IPS-18a (cell line): Measurements from ENCODE around the gene HMCN1.

Source experiments
- H3K27ac ChIP-seq: one replicate; pipeline ENCODE4 v1.5.1; 2013; ENCODE audit warnings: low read length
- H3K27me3 ChIP-seq: one replicate; pipeline ENCODE4 v1.6.1; 2013; ENCODE audit warnings: mild to moderate bottlenecking, low read length; ENCODE audit not compliant: control insufficient read depth, insufficient read depth
- H3K36me3 ChIP-seq: one replicate; pipeline ENCODE4 v1.6.1; 2013; ENCODE audit warnings: low read depth, low read length; ENCODE audit not compliant: control insufficient read depth
- H3K4me1 ChIP-seq: one replicate; pipeline ENCODE4 v1.6.1; 2013; ENCODE audit warnings: low read depth, low read length; ENCODE audit not compliant: control insufficient read depth
- H3K4me3 ChIP-seq: one replicate; pipeline ENCODE4 v1.5.1; 2013; ENCODE audit warnings: low read length
- H3K9ac ChIP-seq: one replicate; pipeline ENCODE4 v1.6.1; 2013; ENCODE audit warnings: mild to moderate bottlenecking, low read length, moderate library complexity
- H3K9me3 ChIP-seq: one replicate; pipeline ENCODE4 v1.6.1; 2013; ENCODE audit warnings: low read depth, low read length; ENCODE audit not compliant: control insufficient read depth

The HMCN1 gene

GRCh38 chr1:185860311-185860710 is 126.1 kb downstream of the HMCN1 start:
- H3K36me3 ChIP-seq: no peaks in the 10 kb centered on the region
- no peak overlapping the region for H3K4me3 ChIP-seq
- H3K27me3 ChIP-seq: no peaks in the 10 kb centered on the region
- H3K4me1 ChIP-seq: peaks cover 9% of the 10 kb centered on the region
- no peaks in the 10 kb centered on the region for H3K9me3 ChIP-seq
- no peak overlapping the region for H3K9ac ChIP-seq
- no peak overlapping the region for H3K27ac ChIP-seq

GRCh38 chr1:185860859-185861258 is 126.7 kb downstream of the HMCN1 start:
- Histone ChIP-seq H3K9me3 (no peaks in the 10 kb centered on the region), H3K4me1 (peaks cover 9% of the 10 kb centered on the region), H3K9ac (no peak overlapping the region), H3K36me3 (no peaks in the 10 kb centered on the region), H3K27ac (no peak overlapping the region), H3K4me3 (no peak overlapping the region), H3K27me3 (no peaks in the 10 kb centered on the region)

GRCh38 chr1:185861630-185862029 is 127.4 kb downstream of the HMCN1 start:
- Histone ChIP-seq H3K9ac (no peak overlapping the region), H3K9me3 (no peaks in the 10 kb centered on the region), H3K4me3 (no peak overlapping the region), H3K36me3 (no peaks in the 10 kb centered on the region), H3K27ac (no peak overlapping the region), H3K4me1 (peaks cover 9% of the 10 kb centered on the region), H3K27me3 (no peaks in the 10 kb centered on the region)

GRCh38 chr1:185862235-185862634 is 128.0 kb downstream of the HMCN1 start:
- Histone ChIP-seq H3K27ac (no peak overlapping the region), H3K4me1 (peaks cover 9% of the 10 kb centered on the region), H3K9ac (no peak overlapping the region), H3K36me3 (no peaks in the 10 kb centered on the region), H3K4me3 (no peak overlapping the region), H3K27me3 (no peaks in the 10 kb centered on the region), H3K9me3 (no peaks in the 10 kb centered on the region)

- no peaks in the 10 kb centered on the region for H3K27me3 ChIP-seq
- no peak overlapping the region for H3K4me3 ChIP-seq
- H3K4me1 ChIP-seq: peaks cover 7% of the 10 kb centered on the region
- no peaks in the 10 kb centered on the region for H3K36me3 ChIP-seq
- no peaks in the 10 kb centered on the region for H3K9me3 ChIP-seq
- no peak overlapping the region for H3K27ac ChIP-seq
- H3K9ac ChIP-seq: no peak overlapping the region
Measured at GRCh38 chr1:185864331-185864730, 130.1 kb downstream of the HMCN1 start.

- no peak overlapping the region for H3K27ac ChIP-seq
- H3K4me3 ChIP-seq: no peak overlapping the region
- peaks cover 7% of the 10 kb centered on the region for H3K4me1 ChIP-seq
- no peaks in the 10 kb centered on the region for H3K9me3 ChIP-seq
- no peak overlapping the region for H3K9ac ChIP-seq
- H3K36me3 ChIP-seq: no peaks in the 10 kb centered on the region
- H3K27me3 ChIP-seq: no peaks in the 10 kb centered on the region
Measured at GRCh38 chr1:185864889-185865517, 130.8 kb downstream of the HMCN1 start.

GRCh38 chr1:185869590-185869989 is 135.4 kb downstream of the HMCN1 start:
- Histone ChIP-seq H3K9me3 (no peaks in the 10 kb centered on the region), H3K4me3 (no peak overlapping the region), H3K4me1 (peaks cover 8% of the 10 kb centered on the region), H3K36me3 (no peaks in the 10 kb centered on the region), H3K9ac (no peak overlapping the region), H3K27ac (no peak overlapping the region), H3K27me3 (no peaks in the 10 kb centered on the region)

GRCh38 chr1:185871627-185872150 is 137.5 kb downstream of the HMCN1 start:
- H3K4me3 ChIP-seq: no peak overlapping the region
- H3K27me3 ChIP-seq: no peaks in the 10 kb centered on the region
- peaks cover 8% of the 10 kb centered on the region for H3K4me1 ChIP-seq
- no peaks in the 10 kb centered on the region for H3K36me3 ChIP-seq
- no peak overlapping the region for H3K27ac ChIP-seq
- H3K9ac ChIP-seq: no peak overlapping the region
- no peaks in the 10 kb centered on the region for H3K9me3 ChIP-seq

GRCh38 chr1:185874246-185874645 is 140.1 kb downstream of the HMCN1 start:
- no peak overlapping the region for H3K4me3 ChIP-seq
- no peak overlapping the region for H3K27ac ChIP-seq
- peaks cover 8% of the 10 kb centered on the region for H3K4me1 ChIP-seq
- no peaks in the 10 kb centered on the region for H3K27me3 ChIP-seq
- H3K9me3 ChIP-seq: no peaks in the 10 kb centered on the region
- no peaks in the 10 kb centered on the region for H3K36me3 ChIP-seq
- no peak overlapping the region for H3K9ac ChIP-seq

GRCh38 chr1:185880330-185880729 is 146.1 kb downstream of the HMCN1 start:
- H3K4me3 ChIP-seq: no peak overlapping the region
- H3K9me3 ChIP-seq: no peaks in the 10 kb centered on the region
- H3K27me3 ChIP-seq: no peaks in the 10 kb centered on the region
- H3K9ac ChIP-seq: no peak overlapping the region
- H3K27ac ChIP-seq: no peak overlapping the region
- no peaks in the 10 kb centered on the region for H3K4me1 ChIP-seq
- H3K36me3 ChIP-seq: no peaks in the 10 kb centered on the region

GRCh38 chr1:185880779-185881333 is 146.7 kb downstream of the HMCN1 start:
- Histone ChIP-seq H3K9ac (no peak overlapping the region), H3K4me3 (no peak overlapping the region), H3K9me3 (no peaks in the 10 kb centered on the region), H3K4me1 (no peaks in the 10 kb centered on the region), H3K27ac (no peak overlapping the region), H3K27me3 (no peaks in the 10 kb centered on the region), H3K36me3 (no peaks in the 10 kb centered on the region)

- H3K9me3 ChIP-seq: no peaks in the 10 kb centered on the region
- H3K9ac ChIP-seq: no peak overlapping the region
- no peak overlapping the region for H3K27ac ChIP-seq
- no peaks in the 10 kb centered on the region for H3K36me3 ChIP-seq
- H3K4me3 ChIP-seq: no peak overlapping the region
- H3K27me3 ChIP-seq: no peaks in the 10 kb centered on the region
- H3K4me1 ChIP-seq: no peaks in the 10 kb centered on the region
Measured at GRCh38 chr1:185886046-185886445, 151.9 kb downstream of the HMCN1 start.
